Neuron (in vitro differentiated cells): ENCODE measurements around the gene JMJD4.
A peak's percentile ranks its signal among the peaks of the same experiment; 100 is the strongest.

Experiments used
- H2AFZ ChIP-seq: one replicate; pipeline ENCODE4 v1.6.1; 2013; ENCODE audit warnings: low read depth, mild to moderate bottlenecking, inconsistent platforms, low read length, moderate library complexity
- H3K27me3 ChIP-seq: one replicate; pipeline ENCODE4 v1.6.1; 2013; ENCODE audit warnings: low read length; ENCODE audit not compliant: insufficient read depth
- H3K36me3 ChIP-seq: one replicate; pipeline ENCODE4 v1.6.1; 2013; ENCODE audit warnings: low read length; ENCODE audit not compliant: insufficient read depth
- H3K4me1 ChIP-seq: one replicate; pipeline ENCODE4 v1.6.1; 2013; ENCODE audit warnings: low read length; ENCODE audit not compliant: insufficient read depth
- H3K4me3 ChIP-seq: 2 replicates; pipeline ENCODE4 v1.5.1; 2013; ENCODE audit warnings: mild to moderate bottlenecking, low read length, moderate library complexity
- H3K9me3 ChIP-seq: one replicate; pipeline ENCODE4 v1.6.1; 2013; ENCODE audit warnings: low read length

The JMJD4 gene

DNA sequence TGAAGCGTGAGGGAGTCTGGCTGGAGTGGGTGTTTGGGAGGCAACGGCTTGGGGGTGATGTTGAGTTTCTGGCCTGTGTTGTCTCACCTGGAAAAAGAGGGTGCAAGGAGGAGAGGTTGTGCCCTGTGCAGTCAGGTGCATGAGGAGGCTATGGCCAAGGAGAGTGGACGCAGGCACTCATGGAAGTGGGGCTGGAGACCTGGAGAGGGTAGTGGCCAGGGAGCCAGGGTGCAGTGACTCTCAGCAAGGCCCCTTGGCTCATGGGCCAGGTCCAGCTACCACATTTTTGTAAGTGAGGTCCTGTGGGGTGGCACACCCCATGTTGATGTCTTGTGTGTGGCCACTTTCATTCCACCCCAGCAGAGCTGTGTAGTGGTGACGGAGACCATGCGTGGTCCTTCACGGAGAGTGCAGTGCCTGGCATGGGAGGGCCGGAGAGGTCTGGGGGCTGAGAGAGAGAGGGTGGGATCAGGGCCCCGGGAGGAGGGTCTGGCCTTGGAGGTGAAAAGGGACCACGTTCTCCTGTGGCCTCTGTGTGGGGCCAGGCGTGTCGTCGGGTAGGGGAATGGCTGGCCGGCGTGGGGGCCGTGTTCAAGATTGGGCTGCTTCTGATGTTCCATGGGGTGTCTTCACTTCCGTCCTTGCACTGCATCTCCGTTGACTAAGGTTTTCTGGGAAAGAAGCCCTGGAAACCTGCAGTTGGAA is 6.2 kb upstream of the JMJD4 start:
- Histone ChIP-seq H3K36me3 (peaks cover 2% of the 10 kb centered on the region), H3K9me3 (no peaks in the 10 kb centered on the region), H3K4me3 (no peak overlapping the region), H3K4me1 (peaks cover 4% of the 10 kb centered on the region), H3K27me3 (no peaks in the 10 kb centered on the region), H2AFZ (no peak overlapping the region)

GRCh38 chr1:227740401-227740960 is 5.4 kb upstream of the JMJD4 start:
- H3K9me3 ChIP-seq, result no peaks in the 10 kb centered on the region
- peaks cover 11% of the 10 kb centered on the region for H3K4me1 ChIP-seq
- no peaks in the 10 kb centered on the region for H3K27me3 ChIP-seq
- H2AFZ ChIP-seq, result no peak overlapping the region
- no peak overlapping the region for H3K4me3 ChIP-seq
- H3K36me3 ChIP-seq, result peaks cover 2% of the 10 kb centered on the region

GRCh38 chr1:227739636-227740035 is 4.5 kb upstream of the JMJD4 start:
- H3K4me1 ChIP-seq, result peaks cover 11% of the 10 kb centered on the region
- H3K9me3 ChIP-seq, result no peaks in the 10 kb centered on the region
- H3K27me3 ChIP-seq, result no peaks in the 10 kb centered on the region
- no peak overlapping the region for H2AFZ ChIP-seq
- H3K36me3 ChIP-seq, result peaks cover 2% of the 10 kb centered on the region
- no peak overlapping the region for H3K4me3 ChIP-seq

- H3K27me3 ChIP-seq, result no peaks in the 10 kb centered on the region
- no peak overlapping the region for H3K4me3 ChIP-seq
- no peaks in the 10 kb centered on the region for H3K9me3 ChIP-seq
- peaks cover 3% of the 10 kb centered on the region for H3K36me3 ChIP-seq
- H3K4me1 ChIP-seq, result peaks cover 19% of the 10 kb centered on the region
- H2AFZ ChIP-seq, result no peak overlapping the region
These were observed 3.7 kb upstream of the JMJD4 start for GRCh38 chr1:227738820-227739219.

DNA sequence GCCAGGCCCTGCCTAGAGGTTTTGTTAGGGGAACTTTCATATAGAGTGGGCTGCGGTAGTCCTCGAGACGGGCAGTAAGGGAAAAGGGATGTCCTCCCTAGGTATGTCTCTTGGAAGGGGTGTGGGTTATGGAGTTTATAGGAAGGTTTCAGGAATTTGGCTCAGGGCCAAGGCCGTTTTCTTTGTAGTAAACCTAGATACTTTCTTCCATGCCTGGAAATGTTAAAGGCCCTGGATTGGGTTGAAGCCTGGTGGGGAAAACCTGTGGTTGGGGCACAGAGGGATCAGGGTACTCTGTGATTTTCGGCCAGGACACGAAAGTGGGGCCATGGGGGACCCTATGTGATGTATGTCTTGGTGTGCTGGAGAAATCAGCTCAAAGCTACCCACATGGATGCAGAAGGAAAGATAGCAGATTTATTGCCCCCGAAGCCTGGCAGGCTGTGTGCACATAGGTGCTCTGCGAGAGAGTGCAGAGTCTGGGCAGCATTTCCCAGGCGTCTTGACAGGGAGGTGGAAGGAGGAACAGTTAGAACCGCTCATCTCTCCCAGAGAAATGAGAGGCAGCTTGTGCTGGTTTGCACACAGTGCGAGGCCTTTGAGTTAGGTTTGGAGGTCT is 1.8 kb upstream of the JMJD4 start:
- peaks cover 20% of the 10 kb centered on the region for H3K36me3 ChIP-seq
- H3K27me3 ChIP-seq, result no peaks in the 10 kb centered on the region
- H2AFZ ChIP-seq, result no peak overlapping the region
- H3K9me3 ChIP-seq, result no peaks in the 10 kb centered on the region
- peaks cover 23% of the 10 kb centered on the region for H3K4me1 ChIP-seq
- H3K4me3 ChIP-seq, result peak overlapping the region; percentile 96

GRCh38 chr1:227735539-227736285 is 610 bp upstream of the JMJD4 start:
- no peaks in the 10 kb centered on the region for H3K27me3 ChIP-seq
- no peaks in the 10 kb centered on the region for H3K9me3 ChIP-seq
- H3K36me3 ChIP-seq, result peaks cover 30% of the 10 kb centered on the region
- H3K4me1 ChIP-seq, result peaks cover 23% of the 10 kb centered on the region
- H2AFZ ChIP-seq, result peak overlapping the region; percentile 26
- peak overlapping the region; percentile 96 for H3K4me3 ChIP-seq

- H3K9me3 ChIP-seq, result no peaks in the 10 kb centered on the region
- H3K36me3 ChIP-seq, result peaks cover 30% of the 10 kb centered on the region
- H3K4me3 ChIP-seq, result peak overlapping the region; percentile 96
- H2AFZ ChIP-seq, result peak overlapping the region; percentile 75
- H3K27me3 ChIP-seq, result no peaks in the 10 kb centered on the region
- peaks cover 31% of the 10 kb centered on the region for H3K4me1 ChIP-seq
These were observed 601 bp downstream of the JMJD4 start for GRCh38 chr1:227734546-227734855.

- Histone ChIP-seq H3K4me3 (peak overlapping the region; percentile 96), H3K36me3 (peaks cover 27% of the 10 kb centered on the region), H3K4me1 (peaks cover 37% of the 10 kb centered on the region), H2AFZ (no peak overlapping the region), H3K9me3 (no peaks in the 10 kb centered on the region), H3K27me3 (no peaks in the 10 kb centered on the region)
These were observed 1.2 kb downstream of the JMJD4 start for GRCh38 chr1:227733751-227734545.

DNA sequence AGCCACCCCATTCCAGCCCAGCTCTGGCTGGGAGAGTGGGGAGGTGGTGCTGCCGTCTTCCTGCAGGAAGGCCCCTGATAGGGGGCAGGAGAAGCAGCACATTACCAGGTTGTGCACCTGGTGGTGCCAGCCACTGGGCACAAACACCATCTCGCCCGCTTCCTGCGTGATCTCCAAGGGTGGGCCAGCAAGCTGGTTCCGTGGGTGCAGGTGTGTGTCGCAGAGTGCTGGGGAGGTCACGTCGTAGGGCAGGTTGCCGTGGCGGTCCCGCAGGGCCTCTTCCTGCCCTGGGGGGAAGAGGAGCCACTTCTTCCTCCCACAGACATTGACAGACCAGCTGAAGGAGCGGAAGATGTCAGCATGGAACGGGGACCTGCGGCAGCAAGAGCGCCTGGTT is 1.8 kb downstream of the JMJD4 start:
- no peak overlapping the region for H2AFZ ChIP-seq
- H3K4me3 ChIP-seq, result no peak overlapping the region
- H3K9me3 ChIP-seq, result no peaks in the 10 kb centered on the region
- H3K36me3 ChIP-seq, result peaks cover 27% of the 10 kb centered on the region
- no peaks in the 10 kb centered on the region for H3K27me3 ChIP-seq
- peaks cover 40% of the 10 kb centered on the region for H3K4me1 ChIP-seq

- no peak overlapping the region for H3K4me3 ChIP-seq
- peaks cover 43% of the 10 kb centered on the region for H3K4me1 ChIP-seq
- no peak overlapping the region for H2AFZ ChIP-seq
These were observed 2.4 kb downstream of the JMJD4 start for GRCh38 chr1:227732586-227733308.

GRCh38 chr1:227731696-227732585 is 3.2 kb downstream of the JMJD4 start:
- Histone ChIP-seq H3K4me1 (peaks cover 43% of the 10 kb centered on the region), H2AFZ (no peak overlapping the region), H3K36me3 (peaks cover 27% of the 10 kb centered on the region), H3K27me3 (no peaks in the 10 kb centered on the region), H3K9me3 (no peaks in the 10 kb centered on the region), H3K4me3 (no peak overlapping the region)

More at GRCh38 chr1:227732586-227733308, 2.4 kb downstream of the JMJD4 start:
- Histone ChIP-seq H3K9me3 (no peaks in the 10 kb centered on the region), H3K27me3 (no peaks in the 10 kb centered on the region), H3K36me3 (peaks cover 27% of the 10 kb centered on the region)
